ENCODE results near the gene OR2AG2. TPM values are rescaled to one million over a fixed set of nuclear protein-coding genes. Genes with fewer than 3 reads are reported as not detected.

Gene OR2AG2
- total and polyA plus RNA-seq, 8 donors: 0.06 to 0.20 (median 0.10) TPM; not detected in 4

GRCh38 chr11:6742260-6742659 lies 29.5 kb downstream of the OR2AG2 start:
- Histone ChIP-seq H3K4me3 (no peak overlapping the region), H3K4me1 (peaks cover 0 to 40% of the 10 kb centered on the region in 2 donors), H3K27me3 (no peaks in the 10 kb centered on the region), H3K27ac (no peak overlapping the region), H3K9me3 (no peaks in the 10 kb centered on the region), H3K36me3 (no peaks in the 10 kb centered on the region)
- ATAC-seq: no peak
- intact Hi-C loops (cut with DNase I): no loop called here
- TF ChIP-seq CTCF (IDR thresholded peaks at IDR 0.05): no peak
- DNase-seq: no peak

GRCh38 chr11:6738590-6738989 lies 33.2 kb downstream of the OR2AG2 start:
- Histone ChIP-seq H3K27me3 (no peaks in the 10 kb centered on the region), H3K36me3 (peaks cover 0 to 4% of the 10 kb centered on the region in 2 donors), H3K27ac (no peak overlapping the region), H3K9me3 (no peaks in the 10 kb centered on the region), H3K4me3 (no peak overlapping the region), H3K4me1 (peaks cover 0 to 43% of the 10 kb centered on the region in 2 donors)
- ATAC-seq (no peak), DNase-seq (no peak)
- TF ChIP-seq CTCF (IDR thresholded peaks at IDR 0.05): no peak
- intact Hi-C loops (cut with DNase I): no loop called here

GRCh38 chr11:6737872-6738466 lies 33.8 kb downstream of the OR2AG2 start:
- intact Hi-C loops (cut with DNase I): no loop called here
- ATAC-seq (peak; percentile 78), DNase-seq (peak in 2 of 4 donors; percentile 3 to 25)
- Histone ChIP-seq H3K4me3 (no peak overlapping the region), H3K27me3 (no peaks in the 10 kb centered on the region), H3K4me1 (peaks cover 0 to 48% of the 10 kb centered on the region in 2 donors), H3K27ac (no peak overlapping the region), H3K9me3 (no peaks in the 10 kb centered on the region), H3K36me3 (peaks cover 0 to 8% of the 10 kb centered on the region in 2 donors)
- TF ChIP-seq CTCF (IDR thresholded peaks at IDR 0.05): peak; percentile 52 to 56

- Histone ChIP-seq H3K4me3 (no peak overlapping the region), H3K27ac (peak overlapping the region in 1 of 2 donors; percentile 21), H3K4me1 (peaks cover 0 to 48% of the 10 kb centered on the region in 2 donors), H3K9me3 (no peaks in the 10 kb centered on the region), H3K36me3 (peaks cover 0 to 8% of the 10 kb centered on the region in 2 donors), H3K27me3 (no peaks in the 10 kb centered on the region)
- TF ChIP-seq CTCF (IDR thresholded peaks at IDR 0.05): no peak
- intact Hi-C loops (cut with DNase I): no loop called here
- ATAC-seq (no peak), DNase-seq (no peak)
These were observed 35.2 kb downstream of the OR2AG2 start for GRCh38 chr11:6736495-6737121.

GRCh38 chr11:6735306-6735705 lies 36.5 kb downstream of the OR2AG2 start:
- ATAC-seq (no peak), DNase-seq (no peak)
- TF ChIP-seq CTCF (IDR thresholded peaks at IDR 0.05): no peak
- Histone ChIP-seq H3K9me3 (no peaks in the 10 kb centered on the region), H3K4me1 (peaks cover 0 to 48% of the 10 kb centered on the region in 2 donors), H3K27me3 (no peaks in the 10 kb centered on the region), H3K36me3 (peaks cover 0 to 8% of the 10 kb centered on the region in 2 donors), H3K27ac (peak overlapping the region in 1 of 2 donors; percentile 6), H3K4me3 (no peak overlapping the region)
- intact Hi-C loops (cut with DNase I): no loop called here

Data from left lung (tissue), 10 donors.